HG02642 (cell line): ENCODE results near the gene ATL3.
"Not testable (repeated sequence)": the region's sequence is repeated elsewhere in the genome, so short reads cannot be mapped to it uniquely, and the experiment has no call there.

ENCODE experiments used
- ATAC-seq: cut with Tn5 transposase; IDR thresholded peaks from one replicate; pipeline ENCODE4 v1.9.1; 2021; ENCODE audit warnings: mild to moderate bottlenecking; ENCODE audit not compliant: unreplicated experiment, poor library complexity

The ATL3 gene

GRCh38 chr11:63598556-63598955 lies 72.6 kb downstream of the ATL3 start:
- ATAC-seq, result no peak

- no peak for ATAC-seq
Observed at GRCh38 chr11:63595296-63595695, 75.9 kb downstream of the ATL3 start.

- no peak for ATAC-seq
Observed at GRCh38 chr11:63592975-63593395, 78.2 kb downstream of the ATL3 start.

GRCh38 chr11:63590024-63590788 lies 81.0 kb downstream of the ATL3 start:
- no peak for ATAC-seq

GRCh38 chr11:63589000-63589399 lies 82.2 kb downstream of the ATL3 start:
- no peak for ATAC-seq

- ATAC-seq, result no peak
Observed at GRCh38 chr11:63586451-63587166, 84.6 kb downstream of the ATL3 start.

GRCh38 chr11:63583357-63583677 lies 87.9 kb downstream of the ATL3 start:
- ATAC-seq, result no peak

GRCh38 chr11:63581224-63581623 lies 90.0 kb downstream of the ATL3 start:
- ATAC-seq, result not testable (repeated sequence)

GRCh38 chr11:63578882-63579281 lies 92.3 kb downstream of the ATL3 start:
- not testable (repeated sequence) for ATAC-seq

GRCh38 chr11:63574856-63575602 lies 96.1 kb downstream of the ATL3 start:
- no peak for ATAC-seq
